GM21367 (cell line): ENCODE results near the gene MYL3.
"Not testable (repeated sequence)": the region's sequence is repeated elsewhere in the genome, so short reads cannot be mapped to it uniquely, and the experiment has no call there.

Experiments used
- ATAC-seq: cut with Tn5 transposase; IDR thresholded peaks from one replicate; pipeline ENCODE4 v1.9.1; 2021; ENCODE audit not compliant: unreplicated experiment

MYL3 gene

DNA sequence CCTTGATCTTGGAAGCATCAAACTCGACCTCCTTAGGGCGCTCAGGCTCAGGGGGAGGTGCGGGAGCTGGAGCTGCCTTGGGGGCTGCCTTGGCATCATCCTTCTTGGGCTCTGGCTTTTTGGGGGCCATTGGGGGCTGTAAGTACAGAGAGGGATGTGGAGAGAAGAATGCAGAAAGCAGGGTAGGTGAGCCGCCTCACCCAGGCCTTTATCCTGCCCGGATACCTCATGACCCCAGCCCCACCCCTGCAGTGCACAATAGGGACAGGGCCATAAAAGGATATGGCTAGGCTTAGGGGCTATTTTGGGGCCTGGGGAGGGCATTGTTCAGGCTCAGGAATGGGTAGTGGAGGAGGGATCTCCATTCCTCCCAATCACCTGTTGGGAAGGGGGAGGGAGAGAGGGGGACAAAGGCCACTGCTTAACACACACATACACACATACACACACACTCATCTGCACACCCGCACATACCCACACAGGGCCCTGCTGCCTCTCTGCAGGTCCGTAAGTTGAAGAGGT lies at the start of gene MYL3:
MYL3 (minus strand) TSS at position 184 of the 522 bp plus-strand sequence; CDS start at position 130, 54 bp downstream.
- ATAC-seq: no peak

DNA sequence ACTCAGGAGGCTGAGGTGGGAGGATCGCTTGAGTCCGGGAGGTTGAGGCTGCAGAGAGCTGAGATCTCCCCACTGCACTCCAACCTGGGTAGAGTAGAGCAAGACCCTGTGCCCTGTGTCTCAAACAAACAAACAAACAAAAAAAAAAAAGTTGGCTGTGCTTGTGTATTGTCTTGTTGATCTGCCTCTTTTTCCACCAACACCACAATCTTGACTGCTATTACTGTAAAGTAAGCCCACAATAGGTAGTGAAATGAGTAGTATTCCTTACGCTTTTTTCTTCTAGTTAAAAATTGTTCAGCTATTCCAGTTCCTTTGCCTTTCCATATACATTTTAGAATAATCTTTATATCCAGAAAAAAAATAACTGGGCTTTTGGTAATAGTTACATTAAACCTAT lies 49.7 kb upstream of the MYL3 start:
- ATAC-seq: no peak

DNA sequence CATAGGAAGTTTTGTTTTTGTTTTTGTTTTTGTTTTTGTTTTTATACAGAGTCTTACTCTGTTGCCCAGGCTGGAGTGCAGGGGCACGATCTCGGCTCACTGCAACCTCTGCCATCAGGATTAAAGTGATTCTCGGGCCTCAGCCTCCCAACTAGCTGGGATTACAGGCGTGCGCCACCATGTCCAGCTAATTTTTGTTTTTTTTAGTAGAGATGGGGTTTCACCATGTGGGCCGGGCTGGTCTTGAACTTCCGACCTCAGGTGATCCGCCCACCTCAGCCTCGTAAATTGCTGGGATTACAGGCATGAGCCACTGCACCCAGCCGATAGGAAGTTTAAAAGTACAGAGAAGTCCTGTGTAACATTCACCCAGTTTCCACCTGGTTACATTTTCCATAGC lies 47.7 kb upstream of the MYL3 start:
- not testable (repeated sequence) for ATAC-seq

DNA sequence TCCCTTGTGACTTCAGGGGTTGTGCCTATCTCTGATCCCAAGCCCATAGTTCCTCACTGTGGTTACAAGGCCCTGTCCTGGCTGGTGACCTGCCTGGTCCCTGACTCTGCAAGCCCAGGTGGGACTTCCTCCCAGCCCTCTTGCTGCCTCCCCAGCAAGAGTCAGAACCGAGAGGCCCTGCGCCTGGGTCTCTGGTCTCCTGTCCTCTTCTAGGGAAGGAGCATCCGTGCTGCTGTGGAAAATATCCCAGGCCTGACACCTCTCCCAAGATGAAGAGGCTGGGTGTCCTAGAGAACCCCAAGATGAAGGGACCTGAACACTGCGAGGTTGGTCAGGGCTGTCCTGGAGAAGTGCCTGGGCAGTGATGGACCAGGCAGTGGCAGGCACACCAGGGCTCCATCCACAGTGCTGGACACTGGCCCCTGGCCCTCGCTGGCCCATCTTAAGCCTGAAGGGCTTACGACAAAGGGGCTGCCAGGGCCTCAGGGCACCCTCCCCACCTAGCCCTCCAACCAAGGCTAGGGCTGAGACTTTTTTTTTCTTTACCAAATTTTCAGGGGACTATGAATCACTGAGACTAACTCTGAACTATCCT lies 47.0 kb upstream of the MYL3 start:
- ATAC-seq: no peak

DNA sequence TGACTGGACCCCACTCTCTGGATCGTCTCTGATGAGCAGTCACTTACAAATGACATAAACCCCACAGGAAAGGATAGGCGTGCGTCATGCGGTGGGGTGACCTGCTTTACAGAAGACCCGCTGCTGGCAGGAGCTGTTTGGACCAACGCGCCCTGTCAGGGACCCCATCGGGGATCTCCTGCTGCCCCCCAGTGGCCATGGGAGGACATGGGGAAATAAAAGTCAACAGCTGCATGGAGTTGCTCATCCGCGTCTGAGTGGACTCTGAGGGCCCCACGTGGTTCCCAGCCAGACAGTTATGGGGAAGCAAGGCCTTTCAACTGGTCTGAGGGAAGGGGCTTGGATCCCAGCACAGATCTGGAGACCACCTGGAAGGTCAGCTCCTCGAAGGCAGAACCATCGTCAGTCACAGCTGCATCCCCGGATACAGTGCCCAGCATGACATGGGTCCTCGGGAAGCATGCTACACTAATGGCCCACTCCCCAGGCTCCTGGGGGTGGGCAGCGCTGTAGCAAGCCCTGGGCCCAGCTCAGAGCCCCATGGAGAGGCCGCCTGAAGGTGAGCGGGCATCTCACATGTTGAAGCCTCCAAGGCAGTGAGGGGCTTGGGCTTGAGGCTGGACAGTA lies 46.4 kb upstream of the MYL3 start:
- ATAC-seq: no peak

DNA sequence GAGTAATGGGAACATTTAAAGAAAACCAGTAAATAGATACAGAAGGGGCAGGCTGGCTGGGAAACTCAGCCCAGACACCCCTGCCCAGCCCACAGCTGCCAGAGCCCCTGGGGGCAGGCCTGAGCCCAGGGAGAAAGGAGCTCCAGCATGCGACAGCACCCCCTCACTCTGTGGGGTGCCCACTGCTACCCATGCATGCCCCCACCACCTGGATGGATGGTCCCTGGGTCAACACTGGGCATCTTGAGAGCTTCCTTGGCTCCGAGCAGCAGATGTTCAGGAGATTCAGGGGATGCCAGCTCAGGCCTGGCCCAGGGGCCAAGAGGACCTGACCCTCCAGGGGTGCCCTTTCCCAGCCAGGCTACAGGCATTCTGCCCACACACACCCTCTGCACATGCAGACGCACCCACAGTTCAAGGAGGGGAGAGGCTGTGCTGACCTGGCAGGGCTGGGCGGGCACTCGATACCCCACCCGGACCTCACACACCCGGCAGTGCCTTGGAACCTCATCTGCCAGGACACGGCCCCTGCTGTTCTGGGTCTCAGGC lies 45.8 kb upstream of the MYL3 start:
- no peak for ATAC-seq

DNA sequence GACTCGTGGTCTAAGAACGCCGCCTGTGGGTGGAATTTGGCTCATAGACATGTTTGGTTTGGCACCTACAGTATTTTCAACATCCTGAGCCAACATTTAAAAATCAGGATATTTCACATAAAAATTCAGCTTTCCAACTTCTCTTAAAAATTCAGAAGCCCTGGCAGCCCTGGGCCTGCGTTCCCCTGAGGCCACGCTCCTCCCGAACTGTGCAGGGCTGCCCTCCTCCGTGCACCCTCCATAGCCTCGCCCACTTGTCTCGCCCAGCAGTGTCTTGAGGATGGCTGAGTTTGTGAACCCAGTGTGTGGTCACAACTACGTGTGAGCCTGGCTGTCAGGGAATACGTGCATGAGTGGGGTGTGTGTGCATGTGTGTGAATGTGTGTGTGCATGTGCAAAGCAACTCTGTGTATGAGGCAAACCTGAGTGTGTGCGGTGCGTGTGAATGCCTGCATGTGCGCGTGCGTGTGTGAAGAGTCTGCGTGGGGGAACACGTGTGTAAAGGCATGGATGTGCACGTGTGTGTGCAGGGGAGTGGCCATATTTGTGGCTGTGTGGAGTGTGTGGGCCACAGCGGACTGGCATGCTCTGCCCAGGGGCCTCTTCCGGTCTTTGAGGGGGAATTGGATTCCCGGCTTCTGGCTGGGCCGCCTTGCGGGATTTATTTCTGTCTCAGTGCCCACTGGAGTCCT lies 45.2 kb upstream of the MYL3 start:
- ATAC-seq: no peak

DNA sequence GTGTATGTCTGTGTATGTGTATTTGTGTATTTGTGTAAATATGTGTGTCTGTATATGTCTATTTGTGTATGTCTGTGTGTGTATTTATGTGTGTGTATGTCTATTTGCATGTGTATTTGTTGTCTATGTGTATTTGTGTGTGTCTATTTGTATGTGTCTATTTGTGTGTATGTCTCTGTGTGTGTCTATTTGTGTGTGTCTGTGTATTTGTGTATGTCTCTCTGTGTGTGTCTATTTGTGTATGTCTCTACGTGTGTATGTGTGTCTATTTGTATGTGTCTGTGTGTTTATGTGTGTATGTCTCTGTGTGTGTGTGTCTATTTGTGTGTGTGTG lies 44.7 kb upstream of the MYL3 start:
- ATAC-seq: no peak

DNA sequence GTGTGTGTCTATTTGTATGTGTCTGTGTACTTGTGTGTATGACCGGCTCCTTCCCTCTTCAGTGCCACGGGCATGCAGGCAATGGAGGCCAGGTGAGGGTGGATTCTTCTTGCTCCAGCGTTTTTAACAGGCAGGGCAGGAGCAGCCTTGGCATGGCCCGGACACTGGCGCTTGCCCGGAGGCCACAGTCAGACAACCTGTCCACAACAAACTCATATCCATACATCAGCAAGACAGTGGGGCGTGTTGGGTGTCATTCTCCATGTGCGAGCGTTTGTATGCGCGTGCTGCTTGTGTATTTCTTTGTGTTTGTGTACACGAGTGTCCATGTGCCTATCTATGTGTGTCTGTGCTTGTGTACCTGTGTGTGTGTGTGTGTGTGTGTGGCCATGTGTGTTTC lies 44.0 kb upstream of the MYL3 start:
- no peak for ATAC-seq

DNA sequence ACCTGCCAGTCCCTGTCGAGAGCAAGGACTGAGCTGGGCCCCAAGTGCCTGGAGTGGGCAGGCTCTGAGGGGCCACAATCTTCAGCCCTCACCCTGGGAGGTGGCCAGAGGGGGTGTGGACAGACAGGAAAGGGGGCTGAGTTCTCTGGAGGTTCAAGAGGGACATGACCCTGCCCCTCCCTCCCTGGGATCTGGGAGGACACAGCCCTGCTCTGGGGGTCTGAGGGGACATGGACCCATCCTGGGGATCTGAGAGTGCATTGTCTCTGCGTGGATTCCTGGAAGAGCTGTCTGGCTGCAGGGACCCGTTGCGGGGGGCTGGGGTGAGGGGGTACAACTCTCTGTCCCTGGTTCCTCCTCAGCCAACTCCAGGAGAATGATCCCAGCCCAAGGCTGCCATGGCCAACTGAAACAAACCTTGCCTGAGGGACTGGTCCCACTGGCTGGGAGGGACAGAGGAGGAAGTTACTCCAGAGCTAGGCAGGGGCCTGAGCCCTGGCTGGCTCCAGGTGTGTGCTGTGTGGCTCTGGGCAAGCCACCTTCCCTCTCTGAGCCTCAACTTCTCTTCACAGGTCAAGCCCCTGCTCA lies 43.3 kb upstream of the MYL3 start:
- ATAC-seq: no peak

DNA sequence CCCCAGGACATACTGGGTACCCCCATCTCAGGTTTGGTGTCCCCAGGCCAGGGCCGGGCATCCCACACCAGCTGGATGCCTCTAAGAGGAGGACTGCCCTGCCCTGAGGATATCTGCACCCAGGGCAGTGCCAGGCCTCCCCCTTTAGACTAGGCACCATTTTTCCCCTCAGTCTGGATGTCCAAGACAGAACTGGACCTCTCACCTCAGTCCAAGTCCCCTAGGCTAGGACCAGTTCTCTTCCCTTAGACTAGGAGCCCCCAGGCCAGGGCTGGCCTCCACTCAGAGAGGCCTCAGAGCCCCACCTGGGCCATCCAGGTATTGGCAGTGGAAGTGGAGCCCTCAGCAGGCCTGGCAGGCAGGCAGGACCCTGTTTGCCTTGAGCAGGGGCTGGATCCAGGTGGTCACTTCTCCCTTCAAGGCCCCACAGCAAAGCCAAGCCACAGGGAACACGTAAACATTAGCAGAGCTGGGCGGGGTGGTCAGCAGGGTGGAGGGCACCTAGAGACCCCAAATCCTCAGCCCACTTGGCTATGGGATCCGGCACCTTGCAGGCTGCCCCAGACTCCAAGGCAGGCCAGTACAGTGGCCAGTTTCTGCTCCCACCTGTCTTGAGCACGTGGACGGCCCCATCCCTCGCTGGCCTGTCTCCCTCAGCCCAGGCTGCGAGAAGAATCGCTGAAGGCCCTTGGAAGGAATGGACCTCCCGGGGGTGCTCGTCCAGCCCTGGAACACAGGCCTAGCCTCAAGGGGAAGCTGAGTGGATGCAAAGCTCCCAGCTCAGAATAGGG lies 42.6 kb upstream of the MYL3 start:
- no peak for ATAC-seq

DNA sequence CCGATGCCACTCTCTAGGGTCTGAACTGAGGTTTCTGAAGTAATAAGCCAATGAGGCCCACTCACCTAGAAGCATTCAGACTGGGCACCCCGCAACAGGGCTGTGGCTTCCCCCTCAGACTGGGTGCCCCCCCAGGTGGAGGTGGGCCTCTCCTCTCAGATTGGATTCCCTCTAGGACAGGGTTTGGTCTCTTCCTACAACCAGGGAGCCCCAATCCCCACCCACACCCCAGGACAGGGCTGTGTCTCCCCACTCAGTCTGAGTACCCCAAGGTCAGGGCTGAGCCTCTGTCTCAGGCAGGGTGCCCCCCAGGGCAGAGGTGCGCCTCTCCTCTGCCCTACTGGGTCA lies 41.9 kb upstream of the MYL3 start:
- no peak for ATAC-seq

DNA sequence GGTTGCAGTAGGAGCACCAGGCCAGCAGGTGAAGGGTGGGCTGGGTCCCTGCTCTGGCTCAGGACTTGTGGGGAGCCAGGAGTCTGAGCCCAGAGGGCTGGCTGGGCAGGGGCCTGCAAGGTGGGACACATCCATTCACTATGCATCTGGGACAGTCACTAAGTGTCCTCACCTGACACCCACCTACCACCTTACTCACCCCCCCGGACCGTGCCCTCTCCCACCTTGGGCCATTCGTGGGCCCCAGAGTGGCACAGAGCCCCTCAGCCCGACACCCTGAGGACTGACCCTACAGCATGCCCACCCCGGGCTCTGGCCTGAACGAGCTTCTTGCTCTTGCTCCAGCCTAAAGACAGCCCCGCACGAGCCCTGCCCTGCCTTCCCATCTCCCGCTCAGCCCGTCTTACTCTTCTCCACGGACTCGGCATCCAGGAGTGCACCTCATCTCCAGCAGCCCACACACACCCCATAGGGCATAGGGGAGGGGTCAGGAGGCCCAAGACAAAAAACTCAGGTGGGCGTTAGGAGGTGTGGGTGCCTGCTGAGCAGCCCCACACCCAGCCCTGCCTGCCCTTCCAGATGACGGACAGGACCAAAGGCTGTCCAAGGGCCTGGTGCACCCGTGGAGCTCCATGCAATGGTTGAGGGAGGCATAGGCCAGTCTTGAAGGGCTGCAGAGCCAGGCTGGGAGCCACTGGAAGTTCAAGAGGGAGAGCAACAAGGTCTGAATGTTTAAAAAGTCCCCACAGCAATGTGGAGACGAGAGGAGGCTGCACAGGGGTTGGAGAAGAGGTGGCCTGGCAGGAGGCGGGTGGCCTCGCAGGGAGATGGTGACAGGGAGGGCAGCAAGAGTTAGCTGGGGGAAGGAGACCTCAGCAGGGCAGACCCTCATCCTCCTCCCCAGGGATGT lies 41.3 kb upstream of the MYL3 start:
- no peak for ATAC-seq

DNA sequence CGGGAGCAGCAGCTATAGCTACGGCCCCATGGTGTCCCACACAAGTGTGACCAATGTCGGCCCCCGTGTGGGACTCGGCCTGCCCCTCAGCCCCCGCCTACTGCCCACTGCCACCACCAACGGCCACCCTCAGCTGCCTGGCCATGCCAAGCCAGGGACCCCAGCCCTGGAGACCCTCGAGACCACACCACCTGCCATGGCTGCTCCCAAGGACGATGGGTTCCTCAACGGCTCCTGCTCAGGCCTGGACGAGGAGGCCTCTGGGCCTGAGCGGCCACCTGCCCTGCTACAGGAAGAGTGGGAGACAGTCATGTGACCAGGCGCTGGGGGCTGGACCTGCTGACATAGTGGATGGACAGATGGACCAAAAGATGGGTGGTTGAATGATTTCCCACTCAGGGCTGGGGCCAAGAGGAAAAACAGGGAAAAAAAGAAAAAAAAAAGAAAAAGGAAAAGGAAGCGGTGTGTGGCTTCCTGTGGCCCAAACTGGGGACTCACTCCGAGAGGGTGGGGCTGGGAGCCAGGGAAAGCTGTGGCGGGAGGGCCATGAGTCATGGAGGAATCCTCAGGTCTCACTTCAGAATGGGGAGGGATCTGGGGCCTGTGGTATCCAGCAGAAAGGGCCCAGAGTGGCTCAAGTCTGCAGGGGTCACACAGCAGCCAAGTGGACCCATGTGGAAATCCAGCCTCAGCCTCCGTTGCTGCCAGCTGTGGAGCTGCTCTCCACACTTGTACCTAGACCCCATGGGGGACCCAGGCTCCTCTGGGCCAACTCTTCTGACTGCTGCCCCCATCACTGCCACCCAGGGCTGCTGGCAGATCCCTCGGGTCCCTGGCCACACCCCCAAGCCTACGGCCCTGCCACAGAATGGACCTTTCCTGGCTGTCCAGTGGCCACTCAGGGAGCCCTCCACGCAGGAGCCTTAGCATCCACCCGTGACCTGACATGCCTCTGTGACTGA lies 40.4 kb upstream of the MYL3 start:
- no peak for ATAC-seq

DNA sequence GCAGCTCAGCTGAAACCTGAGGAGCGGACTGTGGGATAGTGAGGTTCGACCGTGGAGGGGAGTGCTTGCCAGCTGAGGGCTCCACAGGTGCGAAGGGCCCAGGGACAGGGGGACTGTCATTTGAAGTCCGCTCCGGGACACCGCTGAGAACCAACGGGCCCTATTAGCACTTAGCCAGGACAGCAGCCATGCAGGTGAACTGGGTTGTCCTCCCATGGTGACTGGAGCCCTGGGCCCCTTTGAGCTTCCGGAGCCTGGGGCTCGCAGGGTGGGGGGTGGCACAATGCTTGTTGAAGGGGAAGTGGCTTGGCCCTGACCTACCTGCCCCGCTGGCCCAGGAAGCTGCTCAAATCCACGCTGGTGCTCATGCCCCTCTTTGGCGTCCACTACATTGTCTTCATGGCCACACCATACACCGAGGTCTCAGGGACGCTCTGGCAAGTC lies 39.0 kb upstream of the MYL3 start:
- no peak for ATAC-seq

DNA sequence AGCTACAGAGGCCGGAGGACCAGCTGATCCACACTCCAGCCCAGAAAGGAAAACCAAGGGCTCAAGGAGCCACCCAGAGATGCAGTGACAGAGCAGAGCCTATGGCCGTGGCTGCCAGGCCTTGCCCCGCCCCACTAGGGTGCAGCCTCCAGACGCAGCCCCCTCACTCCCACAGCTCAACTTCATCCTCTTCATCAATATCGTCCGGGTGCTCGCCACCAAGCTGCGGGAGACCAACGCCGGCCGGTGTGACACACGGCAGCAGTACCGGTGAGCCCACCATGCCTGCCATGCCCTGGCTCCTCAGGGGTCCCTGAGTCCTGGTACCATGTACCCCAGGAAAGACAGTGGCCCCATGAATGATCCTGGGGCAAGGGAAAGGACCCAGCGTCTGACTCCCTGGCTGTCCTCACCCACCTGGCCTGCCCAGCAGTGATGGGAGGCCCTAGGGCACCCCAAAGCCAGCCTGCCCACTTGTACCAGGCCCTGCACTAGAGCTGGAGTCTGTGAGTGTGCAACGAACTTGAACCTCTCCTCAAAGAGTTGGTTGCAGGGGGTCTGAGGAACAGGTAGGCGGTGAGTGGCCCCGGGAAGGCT lies 38.4 kb upstream of the MYL3 start:
- ATAC-seq: no peak

DNA sequence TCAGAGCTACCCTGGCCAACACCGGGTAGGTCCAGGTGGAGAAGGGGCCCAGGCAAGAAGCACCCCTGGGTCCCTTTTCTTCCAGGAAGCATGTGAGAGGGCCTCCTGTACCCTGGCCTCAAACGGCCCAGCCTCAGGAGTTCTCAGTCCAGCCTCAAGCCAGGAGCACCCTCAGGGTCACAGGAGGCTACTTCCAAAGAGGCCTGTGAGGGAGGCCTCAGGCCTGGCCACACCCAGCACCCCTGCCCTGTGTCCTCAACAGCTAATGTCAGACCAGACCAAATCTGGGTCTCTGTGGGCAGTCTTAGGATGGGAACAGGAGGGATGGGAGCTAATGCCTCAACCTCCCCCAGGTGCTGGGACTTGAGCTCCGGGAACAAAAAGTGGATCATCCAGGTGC lies 37.8 kb upstream of the MYL3 start:
- no peak for ATAC-seq

DNA sequence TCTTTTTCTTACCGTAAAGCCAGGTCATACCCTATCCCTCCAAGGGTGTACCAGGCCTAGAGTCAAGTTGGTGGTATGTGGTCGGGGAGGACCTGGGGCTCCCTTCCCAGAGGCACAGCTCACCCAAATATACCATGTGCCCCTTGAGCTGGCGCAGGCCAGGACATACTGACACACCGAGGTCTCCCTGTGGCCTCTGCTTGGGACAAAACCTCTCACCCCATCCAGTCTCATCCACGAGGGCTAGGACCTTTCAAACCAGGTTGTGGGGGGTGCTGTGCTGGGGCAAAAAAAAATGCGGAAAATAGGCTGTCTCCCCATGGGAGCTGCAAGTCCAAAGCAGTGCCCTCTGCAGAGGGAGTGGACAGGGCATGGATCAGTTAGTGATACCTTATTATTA lies 37.1 kb upstream of the MYL3 start:
- no peak for ATAC-seq

DNA sequence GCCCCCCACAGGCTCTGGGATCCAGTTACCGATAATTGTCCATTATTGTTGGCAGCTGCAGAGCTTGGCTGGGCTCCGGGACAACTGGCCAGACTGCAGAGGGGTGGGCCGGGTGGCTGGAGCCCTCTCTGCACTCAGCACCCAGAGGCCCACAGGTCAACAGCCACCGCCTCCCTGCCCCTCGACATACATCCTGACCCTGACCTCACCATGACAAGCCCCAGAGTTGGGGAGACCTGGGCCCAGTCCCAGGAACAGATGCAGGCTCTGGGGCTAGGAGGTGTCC lies 36.7 kb upstream of the MYL3 start:
- ATAC-seq: no peak
